Measurements from ENCODE around the gene TNNT1. TPM values are rescaled to one million over a fixed set of nuclear protein-coding genes. Genes with fewer than 3 reads are reported as not detected.

The TNNT1 gene
- total RNA-seq, 4 donors from 2014 or later = 2.5 to 9.3 TPM; not detected in 2

- intact Hi-C loops (cut with DNase I; ENCODE audit: low total_unique reads) = loop anchor here (10.0 kb wide), 1 partner anchor 531 kb away; the partner anchor contains the start of genes CCDC106, ZNF580 and ZNF581
- DNase-seq = peak; percentile 96 to 99
- no peaks in the 10 kb centered on the region for H3K36me3 ChIP-seq
- TF ChIP-seq POLR2A (IDR thresholded peaks at IDR 0.05) (peak; percentile 56 to 74), CTCF (IDR thresholded peaks at IDR 0.05) (peak in 1 of 4 experiments; percentile 21)
- H3K27ac ChIP-seq = peak overlapping the region; percentile 97 to 100
- H3K4me1 ChIP-seq = peaks cover 13 to 38% of the 10 kb centered on the region in 2 donors
- H3K4me3 ChIP-seq = peak overlapping the region; percentile 21 to 24
- H3K27me3 ChIP-seq = no peaks in the 10 kb centered on the region
- no peaks in the 10 kb centered on the region for H3K9me3 ChIP-seq
Observed at GRCh38 chr19:55113570-55114039, 35.4 kb downstream of the TNNT1 start.

GRCh38 chr19:55112777-55113569, 36.0 kb downstream of the TNNT1 start:
- DNase-seq = peak; percentile 42 to 47
- intact Hi-C loops (cut with DNase I; ENCODE audit: low total_unique reads) = loop anchor here (10.0 kb wide), 1 partner anchor 532 kb away; the partner anchor contains the start of genes CCDC106, ZNF580 and ZNF581
- Histone ChIP-seq H3K4me1 (peaks cover 13 to 38% of the 10 kb centered on the region in 2 donors), H3K27ac (peak overlapping the region; percentile 97 to 100), H3K9me3 (no peaks in the 10 kb centered on the region), H3K36me3 (no peaks in the 10 kb centered on the region), H3K4me3 (peak overlapping the region; percentile 21 to 24), H3K27me3 (no peaks in the 10 kb centered on the region)
- TF ChIP-seq CTCF (IDR thresholded peaks at IDR 0.05) = no peak
- TF ChIP-seq POLR2A (IDR thresholded peaks at IDR 0.05) = no peak

GRCh38 chr19:55112246-55112776, 36.7 kb downstream of the TNNT1 start:
- no peak for DNase-seq
- Histone ChIP-seq H3K27me3 (no peaks in the 10 kb centered on the region), H3K4me1 (peaks cover 13 to 38% of the 10 kb centered on the region in 2 donors), H3K9me3 (no peaks in the 10 kb centered on the region), H3K27ac (peak overlapping the region; percentile 97 to 100), H3K4me3 (no peak overlapping the region), H3K36me3 (no peaks in the 10 kb centered on the region)
- TF ChIP-seq POLR2A (IDR thresholded peaks at IDR 0.05) = no peak
- no peak for TF ChIP-seq CTCF (IDR thresholded peaks at IDR 0.05)
- intact Hi-C loops (cut with DNase I; ENCODE audit: low total_unique reads) = loop anchor here (10.0 kb wide), 1 partner anchor 532 kb away; the partner anchor contains the start of genes CCDC106, ZNF580 and ZNF581

GRCh38 chr19:55111238-55111831, 37.7 kb downstream of the TNNT1 start:
- no peaks in the 10 kb centered on the region for H3K9me3 ChIP-seq
- no peak overlapping the region for H3K4me3 ChIP-seq
- intact Hi-C loops (cut with DNase I; ENCODE audit: low total_unique reads) = loop anchor here (10.0 kb wide), 1 partner anchor 533 kb away; the partner anchor contains the start of genes CCDC106, ZNF580 and ZNF581
- TF ChIP-seq POLR2A (IDR thresholded peaks at IDR 0.05) (peak; percentile 26 to 38), CTCF (IDR thresholded peaks at IDR 0.05) (no peak)
- H3K4me1 ChIP-seq = peaks cover 13 to 38% of the 10 kb centered on the region in 2 donors
- no peaks in the 10 kb centered on the region for H3K27me3 ChIP-seq
- H3K36me3 ChIP-seq = no peaks in the 10 kb centered on the region
- peak in 1 of 2 donors; percentile 44 for DNase-seq
- peak overlapping the region; percentile 97 to 100 for H3K27ac ChIP-seq
